CD4-positive, alpha-beta T cell treated with Interleukin-4 for 4 hours (primary cell): ENCODE results near the gene CELF4.

Experiments used
- DNase-seq: peaks from one replicate; pipeline ENCODE4 v3.0.0-alpha.2; 2020

CELF4 gene

GRCh38 chr18:37435150-37435867, 130.3 kb downstream of the CELF4 start:
- no peak for DNase-seq

GRCh38 chr18:37434161-37434860, 131.3 kb downstream of the CELF4 start:
- no peak for DNase-seq

GRCh38 chr18:37432436-37433195, 133.0 kb downstream of the CELF4 start:
- no peak for DNase-seq

GRCh38 chr18:37430357-37431076, 135.1 kb downstream of the CELF4 start:
- no peak for DNase-seq

GRCh38 chr18:37429791-37430190, 135.8 kb downstream of the CELF4 start:
- DNase-seq = no peak

- no peak for DNase-seq
These were observed 137.2 kb downstream of the CELF4 start for GRCh38 chr18:37428288-37428974.

- no peak for DNase-seq
These were observed 139.0 kb downstream of the CELF4 start for GRCh38 chr18:37426586-37426985.

- DNase-seq = no peak
These were observed 140.4 kb downstream of the CELF4 start for GRCh38 chr18:37425222-37425621.

GRCh38 chr18:37424507-37424906, 141.1 kb downstream of the CELF4 start:
- no peak for DNase-seq

GRCh38 chr18:37422596-37422995, 143.0 kb downstream of the CELF4 start:
- DNase-seq = no peak

- DNase-seq = no peak
These were observed 143.5 kb downstream of the CELF4 start for GRCh38 chr18:37422116-37422515.

GRCh38 chr18:37421341-37422077, 144.1 kb downstream of the CELF4 start:
- DNase-seq = no peak

- DNase-seq = no peak
These were observed 145.2 kb downstream of the CELF4 start for GRCh38 chr18:37420315-37420880.

GRCh38 chr18:37419866-37420265, 145.7 kb downstream of the CELF4 start:
- no peak for DNase-seq

GRCh38 chr18:37419315-37419714, 146.3 kb downstream of the CELF4 start:
- DNase-seq = no peak

- DNase-seq = no peak
These were observed 150.8 kb downstream of the CELF4 start for GRCh38 chr18:37414816-37415215.

GRCh38 chr18:37412829-37413228, 152.8 kb downstream of the CELF4 start:
- DNase-seq = no peak

- no peak for DNase-seq
These were observed 153.3 kb downstream of the CELF4 start for GRCh38 chr18:37412333-37412732.

- DNase-seq = no peak
These were observed 155.7 kb downstream of the CELF4 start for GRCh38 chr18:37409878-37410277.

GRCh38 chr18:37408676-37409265, 156.8 kb downstream of the CELF4 start:
- DNase-seq = no peak

GRCh38 chr18:37407571-37407970, 158.0 kb downstream of the CELF4 start:
- no peak for DNase-seq
